Neural progenitor cell (in vitro differentiated cells): ENCODE data around the gene GABPB2.

ENCODE experiments used
- CTCF ChIP-seq: fragments of 200-600 bp; sonication (generic); IDR thresholded peaks from 2 replicates; pipeline ENCODE4 v1.5.1; 2017; ENCODE audit warnings: antibody characterized with exemption, mild to moderate bottlenecking
- EZH2 ChIP-seq: fragments of 200-600 bp; sonication (generic); IDR thresholded peaks from 2 replicates; pipeline ENCODE4 v1.6.1; 2017; ENCODE audit warnings: antibody characterized with exemption, mild to moderate bottlenecking, moderate library complexity

GRCh38 chr1:151106894-151107293 is 36.3 kb downstream of the GABPB2 start:
- TF ChIP-seq CTCF (no peak), EZH2 (no peak)
